ENCODE measurements around the gene SLC23A1. TPM values are rescaled to one million over a fixed set of nuclear protein-coding genes. Genes with fewer than 3 reads are reported as not detected.

Gene SLC23A1
- total and polyA plus RNA-seq, 2 donors = not detected

DNA sequence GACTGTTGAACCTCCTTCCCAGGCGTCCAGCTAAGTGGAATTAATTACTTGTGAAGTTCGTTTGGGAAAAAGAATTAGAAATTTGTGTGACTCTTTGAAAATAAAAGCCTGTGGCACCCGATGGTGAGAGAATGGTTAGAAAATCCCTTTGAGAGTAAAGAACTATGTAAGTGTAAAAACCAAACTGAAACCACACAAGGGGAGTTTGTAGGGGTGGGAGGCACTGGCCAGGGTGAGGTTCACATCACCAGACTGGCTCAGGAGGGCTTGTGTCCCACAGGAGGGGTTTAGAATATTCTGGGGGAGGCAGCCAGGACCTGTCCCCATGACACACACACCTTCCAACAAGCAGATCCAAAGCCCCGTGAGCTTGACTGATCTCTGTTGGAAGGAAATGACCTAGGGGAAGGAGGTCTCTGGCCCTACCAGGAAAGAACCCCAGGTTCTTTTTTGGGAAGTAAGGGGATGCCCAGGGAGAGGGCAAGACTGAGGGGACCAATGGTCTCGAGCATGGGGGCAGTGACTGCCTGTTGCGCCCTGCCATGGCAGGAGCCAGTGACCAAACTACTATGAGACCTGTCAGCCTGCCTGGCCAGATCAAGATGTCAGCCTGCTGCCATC lies 16.5 kb upstream of the SLC23A1 start:
- H3K36me3 ChIP-seq (ENCODE audit: insufficient read depth) = no peaks in the 10 kb centered on the region
- DNase-seq (ENCODE audit: extremely low spot score) = no peak
- WGBS = 84% methylated on average over 6 of the region's 6 CpGs
- no peaks in the 10 kb centered on the region for H3K4me1 ChIP-seq (ENCODE audit: insufficient read depth)
- no peak overlapping the region for H3K27ac ChIP-seq (ENCODE audit: low read depth)
- no peak overlapping the region for H3K4me3 ChIP-seq (ENCODE audit: low read depth, low read length)

DNA sequence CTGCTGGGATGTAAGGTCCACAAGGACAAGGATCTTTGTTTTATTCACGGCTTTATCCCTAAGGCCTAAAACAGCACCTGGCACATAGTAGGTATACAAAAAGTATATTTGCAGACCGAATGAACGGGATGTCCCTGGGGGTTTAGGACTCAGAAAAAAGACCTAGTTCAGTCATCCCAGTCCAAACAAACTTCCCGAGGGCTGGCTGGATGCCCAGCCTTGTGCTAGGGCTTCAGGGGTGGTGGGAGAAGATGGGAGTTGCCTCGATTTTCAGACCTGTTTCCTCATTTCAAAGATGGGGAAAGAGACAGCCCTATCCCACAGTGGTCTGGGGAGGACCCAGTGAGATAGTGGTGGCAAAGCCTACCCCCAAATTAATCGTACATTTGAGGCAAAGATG lies 14.8 kb upstream of the SLC23A1 start:
- no peaks in the 10 kb centered on the region for H3K36me3 ChIP-seq (ENCODE audit: insufficient read depth)
- H3K4me1 ChIP-seq (ENCODE audit: insufficient read depth) = no peaks in the 10 kb centered on the region
- WGBS = 34% methylated on average over 6 of the region's 6 CpGs
- H3K4me3 ChIP-seq (ENCODE audit: low read depth, low read length) = no peak overlapping the region
- DNase-seq (ENCODE audit: extremely low spot score) = no peak
- no peak overlapping the region for H3K27ac ChIP-seq (ENCODE audit: low read depth)

DNA sequence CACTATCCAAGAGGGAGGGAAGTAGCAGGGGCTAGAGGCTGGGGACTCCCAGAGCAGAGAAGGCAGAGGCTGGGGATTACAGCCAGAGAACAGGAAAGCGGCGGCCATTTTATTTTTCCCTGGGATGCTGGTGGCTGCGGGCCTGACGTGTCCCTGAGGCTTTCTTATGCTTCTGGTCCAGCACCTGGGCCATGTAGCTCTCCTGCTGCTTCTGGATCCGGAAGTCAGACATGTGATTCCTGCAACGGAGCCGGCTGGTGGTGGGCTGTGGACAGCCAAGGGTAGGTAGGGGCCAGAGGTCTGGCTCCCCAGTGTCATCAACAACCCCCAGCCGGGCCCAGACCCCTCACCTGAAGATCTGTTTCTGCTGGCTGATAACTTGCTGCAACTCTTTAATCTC lies 13.6 kb upstream of the SLC23A1 start:
- H3K27ac ChIP-seq (ENCODE audit: low read depth) = no peak overlapping the region

DNA sequence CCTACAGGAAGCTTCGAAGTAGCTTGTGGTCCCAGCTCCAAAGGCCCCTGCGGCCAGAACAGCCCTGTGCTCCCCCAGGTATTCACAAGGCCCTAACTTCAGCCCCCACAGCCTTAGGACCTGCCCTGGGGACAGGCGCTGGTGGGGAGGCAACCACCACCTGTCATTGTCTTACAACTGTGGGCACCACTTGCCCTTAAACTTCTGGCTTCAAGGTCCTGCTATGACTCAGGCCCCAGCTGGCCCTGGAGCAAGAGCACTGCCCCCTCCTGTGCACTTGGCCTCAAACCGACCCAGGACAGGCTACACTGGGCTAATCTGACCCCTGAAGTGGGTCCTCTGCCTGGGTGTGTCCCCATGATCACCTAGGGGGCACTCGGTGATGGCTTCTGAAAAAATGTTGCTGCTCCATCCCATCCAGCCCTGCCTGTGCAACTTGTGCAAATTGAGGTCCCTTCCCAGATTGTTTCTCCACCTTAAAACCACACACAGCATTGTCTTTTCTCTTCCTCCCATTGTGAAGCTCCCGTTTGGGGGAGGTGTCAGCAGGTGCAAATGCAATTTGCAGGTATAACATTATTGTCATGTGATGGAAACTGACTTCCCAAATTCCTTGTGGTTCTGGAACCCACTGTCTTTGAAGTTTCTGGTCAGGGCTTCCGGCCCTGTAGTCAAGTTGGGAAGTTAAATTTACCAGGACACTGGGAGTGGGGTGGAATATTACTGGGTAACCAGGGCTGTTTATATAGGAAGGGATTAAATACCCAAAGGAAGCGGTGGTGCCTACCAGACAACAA lies 12.9 kb upstream of the SLC23A1 start:
- no peak for DNase-seq (ENCODE audit: extremely low spot score)

More for the DNA sequence above, 13.6 kb upstream of the SLC23A1 start:
- H3K4me1 ChIP-seq (ENCODE audit: insufficient read depth) = peaks cover 3% of the 10 kb centered on the region
- H3K36me3 ChIP-seq (ENCODE audit: insufficient read depth) = no peaks in the 10 kb centered on the region
- WGBS = 90% methylated on average over 8 of the region's 8 CpGs
- no peak overlapping the region for H3K4me3 ChIP-seq (ENCODE audit: low read depth, low read length)
- DNase-seq (ENCODE audit: extremely low spot score) = no peak

DNA sequence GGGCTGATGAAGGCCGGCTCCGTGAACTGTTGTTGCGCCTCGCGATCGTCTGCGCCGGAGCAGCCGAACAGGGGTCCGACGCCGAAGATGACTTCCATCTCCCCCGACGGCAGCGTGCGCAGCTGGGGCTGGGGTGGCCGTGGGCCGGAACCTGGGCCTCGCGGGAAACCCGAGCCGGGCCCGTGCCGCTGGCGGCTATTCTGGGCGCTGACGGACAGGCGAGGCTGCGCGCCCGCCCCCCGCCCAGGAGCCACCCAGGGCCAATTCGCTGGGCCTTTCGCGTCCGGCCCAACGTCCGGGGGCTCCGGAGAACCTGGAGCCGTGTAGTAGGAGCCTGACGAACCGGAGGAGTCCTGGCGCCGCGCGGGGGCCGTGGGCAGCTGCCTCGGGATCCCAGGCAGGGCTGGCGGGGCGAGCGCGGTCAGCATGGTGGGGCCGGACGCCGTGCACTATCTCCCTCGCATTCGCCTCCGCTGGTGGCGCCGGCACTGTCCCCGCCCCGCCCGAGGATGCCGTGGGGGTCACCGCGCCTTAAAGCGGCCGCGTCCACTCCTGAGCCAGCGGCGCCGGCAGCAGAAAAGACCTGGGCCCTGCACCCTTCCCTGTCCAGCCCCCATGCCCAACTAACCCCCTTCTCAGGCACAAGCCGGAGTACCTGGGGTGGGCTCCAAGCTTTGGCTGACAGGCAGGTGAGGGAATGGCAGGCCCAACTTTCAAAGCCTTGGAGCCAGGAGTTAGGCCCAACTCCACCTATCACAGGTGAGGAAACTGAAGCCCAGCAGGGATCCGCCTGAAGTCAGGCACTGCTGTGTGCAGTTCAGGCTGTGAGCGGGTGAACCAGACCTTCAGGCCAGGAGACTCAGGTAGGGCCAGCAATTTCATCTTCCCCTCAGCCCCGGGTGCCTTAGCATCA lies 11.8 kb upstream of the SLC23A1 start, which contains the start of gene PROB1:
PROB1 (minus strand) TSS at position 451 of the 913 bp plus-strand sequence; CDS start at position 428, 23 bp downstream.
- Histone ChIP-seq H3K4me1 (ENCODE audit: insufficient read depth) (peaks cover 3% of the 10 kb centered on the region), H3K4me3 (ENCODE audit: low read depth, low read length) (peak within 1 kb of the TSS; percentile 59), H3K36me3 (ENCODE audit: insufficient read depth) (no peaks in the 10 kb centered on the region), H3K27ac (ENCODE audit: low read depth) (peak within 1 kb of the TSS; percentile 56)
- DNase-seq (ENCODE audit: extremely low spot score) = no peak
- WGBS = 19% methylated on average over 76 of the region's 76 CpGs

More for the DNA sequence above, 12.9 kb upstream of the SLC23A1 start:
- 87% methylated on average over 8 of the region's 8 CpGs for WGBS
- H3K36me3 ChIP-seq (ENCODE audit: insufficient read depth) = no peaks in the 10 kb centered on the region
- H3K27ac ChIP-seq (ENCODE audit: low read depth) = no peak overlapping the region
- peaks cover 3% of the 10 kb centered on the region for H3K4me1 ChIP-seq (ENCODE audit: insufficient read depth)
- H3K4me3 ChIP-seq (ENCODE audit: low read depth, low read length) = no peak overlapping the region

DNA sequence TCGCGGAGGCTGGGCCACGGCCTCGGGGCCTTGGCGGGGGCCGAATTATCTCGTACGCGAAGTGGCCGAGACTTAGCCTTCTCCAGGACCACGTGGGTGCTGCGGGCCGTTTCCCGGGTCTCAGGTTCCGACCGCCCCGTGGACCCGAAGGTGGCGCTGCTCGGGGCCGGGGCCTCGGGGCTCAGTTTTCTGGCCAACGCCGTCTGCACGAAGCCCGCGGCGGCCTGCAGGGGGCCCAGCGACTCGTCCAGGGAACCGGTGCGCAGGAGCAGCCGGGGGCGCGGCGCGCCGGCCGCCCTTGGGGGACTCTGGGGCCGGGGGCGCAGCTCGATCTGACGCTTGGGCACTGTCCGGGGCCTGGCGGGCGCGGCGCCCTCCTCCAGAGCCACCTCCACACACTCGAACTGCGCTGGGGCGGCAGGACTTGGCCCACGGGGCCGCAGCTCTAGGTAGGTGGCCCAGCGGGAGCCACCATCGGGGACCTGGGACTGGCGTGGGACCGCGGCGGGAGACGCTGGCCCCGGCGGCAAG lies 11.1 kb upstream of the SLC23A1 start:
- no peaks in the 10 kb centered on the region for H3K36me3 ChIP-seq (ENCODE audit: insufficient read depth)
- H3K4me3 ChIP-seq (ENCODE audit: low read depth, low read length) = peak overlapping the region; percentile 59
- H3K4me1 ChIP-seq (ENCODE audit: insufficient read depth) = peaks cover 3% of the 10 kb centered on the region
- no peak overlapping the region for H3K27ac ChIP-seq (ENCODE audit: low read depth)
- DNase-seq (ENCODE audit: extremely low spot score) = no peak
- WGBS = under 1% methylated on average over 62 of the region's 62 CpGs

DNA sequence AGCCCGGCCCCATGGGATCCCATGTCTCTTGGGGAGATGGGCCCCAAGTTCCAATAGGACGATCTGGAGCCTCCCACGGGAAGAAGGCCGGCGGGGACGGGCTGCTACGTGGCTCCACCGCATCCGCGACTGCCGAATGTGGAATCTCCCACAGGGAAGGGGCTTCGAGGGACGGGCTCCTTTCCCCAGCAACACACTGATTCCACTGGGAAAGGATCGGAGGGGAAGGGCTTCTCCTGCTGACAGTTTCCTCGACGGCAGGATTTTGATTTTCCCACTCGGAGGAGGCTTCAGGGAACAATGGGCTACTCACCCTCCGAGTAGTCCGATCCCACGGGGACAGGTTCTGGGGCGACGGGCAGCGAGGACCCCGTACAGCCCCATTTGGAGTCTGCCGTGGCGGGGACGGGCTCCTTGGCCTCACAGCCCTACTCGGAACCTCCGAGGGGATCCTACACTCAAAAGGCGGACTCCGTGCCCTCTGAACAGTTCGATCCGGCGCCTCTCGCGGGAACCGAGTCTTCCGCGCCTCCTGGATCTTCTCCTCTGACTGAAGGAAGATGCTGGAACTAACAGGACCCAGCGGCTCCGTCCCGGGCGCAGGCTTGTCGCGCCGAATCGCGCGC lies 10.5 kb upstream of the SLC23A1 start:
- no peaks in the 10 kb centered on the region for H3K36me3 ChIP-seq (ENCODE audit: insufficient read depth)
- peaks cover 3% of the 10 kb centered on the region for H3K4me1 ChIP-seq (ENCODE audit: insufficient read depth)
- no peak for DNase-seq (ENCODE audit: extremely low spot score)
- no peak overlapping the region for H3K27ac ChIP-seq (ENCODE audit: low read depth)
- WGBS = 10% methylated on average over 49 of the region's 49 CpGs
- peak overlapping the region; percentile 59 for H3K4me3 ChIP-seq (ENCODE audit: low read depth, low read length)

DNA sequence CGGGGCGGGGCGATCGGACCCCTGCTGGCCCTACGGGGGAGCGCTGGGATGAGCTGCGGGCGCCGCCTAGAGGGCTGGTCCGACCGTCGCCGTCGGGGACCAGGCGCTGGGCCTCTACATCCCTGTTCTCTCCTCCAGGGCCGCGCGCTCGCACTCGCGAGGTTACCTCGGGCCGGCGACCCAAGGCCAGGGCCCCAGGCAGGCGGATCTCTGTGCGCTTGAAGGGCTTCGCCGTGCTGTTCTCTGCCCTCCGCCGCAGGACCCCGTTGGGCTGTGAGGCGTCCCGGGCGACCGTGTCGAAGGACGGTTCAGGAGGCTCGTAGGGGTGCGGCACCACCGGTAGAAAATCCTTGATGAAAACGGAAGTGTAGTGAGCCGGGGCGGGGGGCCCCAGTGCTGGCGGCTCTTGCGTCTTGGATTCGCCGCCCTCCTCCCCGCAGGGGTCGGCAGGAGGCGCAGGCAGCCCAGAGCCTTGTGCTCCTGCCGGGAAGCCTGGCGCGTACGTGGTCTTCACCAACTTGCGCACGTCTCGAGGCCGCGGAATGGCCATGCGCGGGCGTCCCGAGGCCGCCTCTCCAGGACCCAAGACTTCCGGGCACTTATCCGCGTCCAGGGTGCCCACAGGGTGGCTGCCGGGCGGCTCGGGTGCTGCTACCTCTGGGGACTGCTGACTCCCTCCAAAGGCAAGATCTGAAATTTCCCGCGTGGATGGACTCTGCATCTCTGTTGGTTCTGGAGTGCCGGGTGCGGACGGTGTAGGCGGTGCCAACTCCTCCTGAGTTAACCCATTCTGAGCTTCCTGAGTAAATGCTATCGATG lies 9.8 kb upstream of the SLC23A1 start:
- DNase-seq (ENCODE audit: extremely low spot score) = no peak
- Histone ChIP-seq H3K4me3 (ENCODE audit: low read depth, low read length) (peak overlapping the region; percentile 59), H3K36me3 (ENCODE audit: insufficient read depth) (no peaks in the 10 kb centered on the region), H3K4me1 (ENCODE audit: insufficient read depth) (peaks cover 3% of the 10 kb centered on the region), H3K27ac (ENCODE audit: low read depth) (no peak overlapping the region)
- 8% methylated on average over 77 of the region's 77 CpGs for whole genome bisulfite sequencing

DNA sequence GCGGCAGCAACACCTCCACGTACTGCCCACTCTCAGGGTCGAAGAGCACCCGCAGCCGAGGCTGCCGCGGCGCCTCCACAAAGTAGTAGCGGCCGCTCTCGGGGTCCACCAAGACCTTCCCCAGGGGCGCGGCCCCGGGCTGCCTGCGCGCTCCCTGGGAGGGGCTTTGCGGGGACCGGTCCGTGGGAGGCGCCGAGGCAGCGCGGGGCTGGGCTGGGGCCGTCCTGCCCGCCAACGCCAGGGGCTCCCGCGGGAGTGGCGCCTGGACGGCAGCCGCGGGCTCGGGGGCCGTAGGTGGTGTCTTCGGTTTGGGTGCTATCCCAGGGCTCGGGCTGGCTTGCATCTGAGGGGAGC lies 9.2 kb upstream of the SLC23A1 start:
- Histone ChIP-seq H3K4me1 (ENCODE audit: insufficient read depth) (peaks cover 3% of the 10 kb centered on the region), H3K27ac (ENCODE audit: low read depth) (no peak overlapping the region), H3K4me3 (ENCODE audit: low read depth, low read length) (peak overlapping the region; percentile 13), H3K36me3 (ENCODE audit: insufficient read depth) (no peaks in the 10 kb centered on the region)
- DNase-seq (ENCODE audit: extremely low spot score) = no peak
- 17% methylated on average over 36 of the region's 36 CpGs for WGBS

DNA sequence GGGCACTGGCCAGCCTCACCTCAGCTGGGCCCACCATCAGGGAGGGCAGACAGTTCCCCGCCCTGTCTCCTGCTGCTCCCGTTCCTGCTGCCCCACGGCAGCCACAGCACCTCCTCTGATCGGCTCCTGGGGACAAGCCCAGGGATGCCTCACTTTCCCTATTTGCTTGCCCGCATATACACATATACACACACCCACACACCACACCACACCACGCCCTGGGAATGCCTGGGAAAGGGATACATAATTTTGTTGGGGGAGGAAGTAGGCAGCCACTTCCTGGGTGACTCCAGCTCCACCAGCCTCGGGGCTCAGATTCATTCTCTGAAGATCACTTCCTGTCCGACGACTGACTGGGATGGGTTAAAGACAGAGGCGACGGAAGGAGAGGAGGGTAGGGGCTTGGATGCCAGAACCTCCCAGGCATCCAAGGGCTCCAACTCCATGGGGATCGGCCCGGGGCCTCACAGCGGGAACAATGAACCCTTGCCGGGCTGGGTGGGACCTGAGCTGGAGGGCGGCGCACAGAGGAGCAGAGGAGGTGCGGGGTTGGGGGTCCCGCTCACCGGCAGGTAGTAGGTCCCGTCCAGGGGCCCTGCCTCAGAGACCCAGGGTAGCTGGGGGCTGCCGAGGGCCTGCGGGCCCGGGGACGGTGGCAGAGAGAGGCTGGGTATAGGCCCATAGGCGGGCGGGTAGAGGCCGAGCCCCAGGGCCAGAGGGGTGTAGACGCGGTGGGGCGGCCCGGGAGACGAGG lies 8.7 kb upstream of the SLC23A1 start:
- 55% methylated on average over 33 of the region's 33 CpGs for WGBS
- Histone ChIP-seq H3K27ac (ENCODE audit: low read depth) (peak overlapping the region; percentile 23), H3K4me1 (ENCODE audit: insufficient read depth) (peaks cover 3% of the 10 kb centered on the region), H3K4me3 (ENCODE audit: low read depth, low read length) (peak overlapping the region; percentile 13), H3K36me3 (ENCODE audit: insufficient read depth) (no peaks in the 10 kb centered on the region)
- DNase-seq (ENCODE audit: extremely low spot score) = no peak

DNA sequence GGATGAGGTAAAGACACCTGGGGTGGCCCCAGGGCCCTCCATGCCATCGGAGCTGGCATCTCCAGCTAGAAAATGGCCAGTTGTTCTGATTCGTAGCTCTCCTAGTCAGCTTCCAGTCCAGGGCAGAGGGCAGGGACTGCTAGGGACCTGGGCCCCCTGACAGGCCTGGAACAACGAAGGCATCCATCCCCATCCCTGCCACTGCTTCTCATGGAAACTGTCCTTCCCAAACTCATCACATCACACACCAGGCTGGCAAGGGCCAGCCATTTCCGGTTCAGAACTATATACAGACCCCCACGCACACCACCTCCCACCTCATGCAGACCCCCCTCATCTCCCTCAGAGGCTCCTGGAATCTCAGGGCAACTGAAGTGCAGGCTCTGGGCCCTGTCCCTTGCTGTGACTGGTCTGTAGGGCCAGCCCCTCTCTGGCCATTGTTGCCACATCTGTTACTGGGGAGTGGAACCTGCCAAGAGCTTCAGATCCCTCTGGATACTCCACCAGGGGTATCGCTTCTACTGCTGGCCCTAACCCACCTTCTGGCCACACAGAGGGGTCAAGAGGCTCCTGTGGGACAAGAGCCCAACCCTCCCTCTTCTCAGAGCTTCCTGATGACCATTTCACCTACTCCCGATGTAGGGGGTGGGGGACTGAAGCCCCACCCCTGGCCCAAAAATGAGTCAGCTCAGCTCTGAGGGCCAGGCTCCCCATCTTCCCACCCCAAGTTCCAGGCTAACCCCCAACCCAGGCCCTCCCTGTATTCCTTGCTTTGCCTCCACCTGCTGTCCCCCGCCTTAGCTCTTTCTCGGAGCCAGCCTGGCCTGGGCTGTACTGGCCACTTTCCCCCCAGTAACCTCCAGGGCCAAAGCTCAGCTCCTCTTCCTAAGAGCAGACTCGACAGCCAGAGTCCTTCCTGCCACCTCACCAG lies 7.8 kb upstream of the SLC23A1 start:
- Histone ChIP-seq H3K27ac (ENCODE audit: low read depth) (peak overlapping the region; percentile 23), H3K4me1 (ENCODE audit: insufficient read depth) (peaks cover 3% of the 10 kb centered on the region), H3K4me3 (ENCODE audit: low read depth, low read length) (no peak overlapping the region), H3K36me3 (ENCODE audit: insufficient read depth) (no peaks in the 10 kb centered on the region)
- DNase-seq (ENCODE audit: extremely low spot score) = no peak
- 82% methylated on average over 10 of the region's 10 CpGs for WGBS
